Measurements from ENCODE around the gene VRK3. TPM values are rescaled to one million over a fixed set of nuclear protein-coding genes. Genes with fewer than 3 reads are reported as not detected.
"Not testable (repeated sequence)": the region's sequence is repeated elsewhere in the genome, so short reads cannot be mapped to it uniquely, and the experiment has no call there.

The VRK3 gene
- total RNA-seq, 3 donors from 2014 or later, result 40.5 to 45.8 (median 40.5) TPM

- Mint-ChIP-seq H3K36me3 (ENCODE audit: insufficient read depth) (no peaks in the 10 kb centered on the region), H3K4me3 (no peak overlapping the region), H3K27me3 (ENCODE audit: low read depth) (peaks cover 19% of the 10 kb centered on the region), H3K9me3 (no peaks in the 10 kb centered on the region), H3K4me1 (ENCODE audit: low read depth) (peaks cover 2% of the 10 kb centered on the region)
- DNase-seq (no peak), ATAC-seq (no peak)
Observed at GRCh38 chr19:49950956-49951526, 74.1 kb downstream of the VRK3 start.

DNA sequence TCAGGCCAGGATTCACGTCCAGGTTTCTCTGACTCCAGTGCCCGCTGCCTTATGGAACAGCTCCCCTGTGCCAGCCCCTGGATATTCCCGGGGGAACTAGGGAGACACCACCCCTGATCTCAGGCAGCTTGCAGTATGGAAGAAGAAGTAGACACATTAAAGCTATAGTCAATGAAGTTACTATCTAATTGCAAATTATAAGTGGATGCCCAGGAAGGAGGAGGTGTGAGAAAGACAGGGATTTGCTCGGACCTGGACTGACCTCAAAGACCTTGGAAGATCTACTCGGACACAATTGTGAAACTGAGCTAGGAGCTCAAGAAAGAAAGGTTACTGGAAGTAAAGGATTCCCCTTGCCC lies 74.6 kb downstream of the VRK3 start:
- Mint-ChIP-seq H3K9me3 (no peaks in the 10 kb centered on the region), H3K27me3 (ENCODE audit: low read depth) (peaks cover 19% of the 10 kb centered on the region), H3K4me1 (ENCODE audit: low read depth) (peaks cover 2% of the 10 kb centered on the region), H3K4me3 (no peak overlapping the region), H3K36me3 (ENCODE audit: insufficient read depth) (no peaks in the 10 kb centered on the region)
- ATAC-seq (no peak), DNase-seq (no peak)

- Mint-ChIP-seq H3K9me3 (no peaks in the 10 kb centered on the region), H3K27me3 (ENCODE audit: low read depth) (peaks cover 21% of the 10 kb centered on the region), H3K4me3 (no peak overlapping the region), H3K36me3 (ENCODE audit: insufficient read depth) (no peaks in the 10 kb centered on the region), H3K4me1 (ENCODE audit: low read depth) (peaks cover 2% of the 10 kb centered on the region)
- DNase-seq (no peak), ATAC-seq (no peak)
Observed at GRCh38 chr19:49949742-49950589, 75.2 kb downstream of the VRK3 start.

- ATAC-seq, result no peak
- peaks cover 29% of the 10 kb centered on the region for H3K27me3 Mint-ChIP-seq (ENCODE audit: low read depth)
Observed at GRCh38 chr19:49946415-49946814, 78.8 kb downstream of the VRK3 start.

GRCh38 chr19:49944567-49944966 lies 80.6 kb downstream of the VRK3 start:
- not testable (repeated sequence) for DNase-seq; H3K4me3 Mint-ChIP-seq; H3K4me1 Mint-ChIP-seq (ENCODE audit: low read depth); H3K36me3 Mint-ChIP-seq (ENCODE audit: insufficient read depth); H3K9me3 Mint-ChIP-seq
- ATAC-seq, result peak; percentile 76 to 80
- H3K27me3 Mint-ChIP-seq (ENCODE audit: low read depth), result peaks cover 21% of the 10 kb centered on the region

More at GRCh38 chr19:49946415-49946814, 78.8 kb downstream of the VRK3 start:
- Mint-ChIP-seq H3K4me1 (ENCODE audit: low read depth) (peaks cover 2% of the 10 kb centered on the region), H3K4me3 (no peak overlapping the region), H3K9me3 (no peaks in the 10 kb centered on the region), H3K36me3 (ENCODE audit: insufficient read depth) (no peaks in the 10 kb centered on the region)
- DNase-seq, result no peak

- Mint-ChIP-seq H3K36me3 (ENCODE audit: insufficient read depth) (no peaks in the 10 kb centered on the region), H3K9me3 (no peaks in the 10 kb centered on the region), H3K27me3 (ENCODE audit: low read depth) (peaks cover 16% of the 10 kb centered on the region), H3K4me1 (ENCODE audit: low read depth) (peaks cover 4% of the 10 kb centered on the region), H3K4me3 (no peak overlapping the region)
- DNase-seq (no peak), ATAC-seq (no peak)
Observed at GRCh38 chr19:49940482-49940791, 84.7 kb downstream of the VRK3 start.

GRCh38 chr19:49939721-49940481 lies 85.3 kb downstream of the VRK3 start:
- H3K27me3 Mint-ChIP-seq (ENCODE audit: low read depth), result peaks cover 15% of the 10 kb centered on the region
- DNase-seq, result no peak
- H3K9me3 Mint-ChIP-seq, result no peaks in the 10 kb centered on the region
- H3K36me3 Mint-ChIP-seq (ENCODE audit: insufficient read depth), result no peaks in the 10 kb centered on the region
- no peak overlapping the region for H3K4me3 Mint-ChIP-seq
- peaks cover 4% of the 10 kb centered on the region for H3K4me1 Mint-ChIP-seq (ENCODE audit: low read depth)
- no peak for ATAC-seq

GRCh38 chr19:49938662-49939061 lies 86.5 kb downstream of the VRK3 start:
- Mint-ChIP-seq H3K4me1 (ENCODE audit: low read depth) (peaks cover 4% of the 10 kb centered on the region), H3K4me3 (no peak overlapping the region), H3K36me3 (ENCODE audit: insufficient read depth) (no peaks in the 10 kb centered on the region), H3K9me3 (no peaks in the 10 kb centered on the region), H3K27me3 (ENCODE audit: low read depth) (peaks cover 11% of the 10 kb centered on the region)
- DNase-seq, result no peak
- ATAC-seq, result no peak

DNA sequence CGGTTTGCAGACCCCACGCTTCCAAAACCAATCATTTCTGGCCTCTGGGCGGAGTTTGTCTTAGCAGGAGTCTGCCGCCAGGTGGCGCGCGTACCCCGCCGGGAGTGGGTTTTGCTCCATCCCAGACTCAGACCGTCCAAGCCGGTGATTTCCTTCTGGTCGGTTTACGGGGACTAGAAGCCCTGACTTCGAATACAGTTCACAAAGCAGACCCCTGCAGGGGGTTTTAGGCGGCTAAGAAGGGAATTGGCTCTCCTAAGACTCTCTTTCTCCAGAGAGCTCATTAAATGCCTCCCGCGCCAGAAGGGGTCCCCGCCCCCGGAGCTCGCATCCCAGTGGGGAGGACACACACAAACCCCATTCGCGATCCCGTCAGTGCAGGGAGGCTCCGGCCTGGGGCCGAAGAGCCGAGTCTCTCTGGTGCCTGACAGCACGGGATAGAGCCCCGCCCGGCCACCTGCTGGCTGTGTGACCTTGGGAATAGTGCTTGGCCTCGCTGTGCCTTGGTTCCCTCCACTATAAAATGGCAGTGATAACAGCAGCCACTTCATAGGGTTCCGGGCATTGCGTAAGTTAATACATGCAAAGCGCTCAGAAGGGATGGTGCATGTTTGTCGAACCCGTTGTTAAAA lies 87.3 kb downstream of the VRK3 start:
- Mint-ChIP-seq H3K4me3 (no peak overlapping the region), H3K36me3 (ENCODE audit: insufficient read depth) (no peaks in the 10 kb centered on the region), H3K4me1 (ENCODE audit: low read depth) (peaks cover 11% of the 10 kb centered on the region), H3K27me3 (ENCODE audit: low read depth) (peaks cover 4% of the 10 kb centered on the region), H3K9me3 (no peaks in the 10 kb centered on the region)
- ATAC-seq (peak; percentile 79 to 80), DNase-seq (peak; percentile 78)

DNA sequence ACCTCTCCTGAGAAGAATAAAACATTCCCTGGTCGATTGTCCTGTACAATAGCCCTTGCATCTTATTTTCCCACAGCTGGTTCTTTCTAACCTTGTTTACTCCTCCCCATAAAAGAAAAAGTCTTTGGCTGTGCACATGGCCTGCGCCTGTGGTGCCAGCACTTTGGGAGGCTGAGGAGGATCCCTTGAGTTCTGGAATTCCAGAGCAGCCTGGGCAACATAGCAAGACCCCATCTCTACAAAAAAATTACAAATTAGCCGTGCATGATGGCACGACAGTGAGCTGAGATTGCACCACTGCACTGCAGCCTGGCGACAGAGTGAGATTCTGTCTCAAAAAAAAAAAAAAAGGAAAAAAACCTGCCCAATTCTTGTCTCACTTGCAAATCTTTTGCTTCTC lies 88.6 kb downstream of the VRK3 start:
- H3K4me3 Mint-ChIP-seq, result no peak overlapping the region
- DNase-seq, result no peak
- H3K9me3 Mint-ChIP-seq, result peaks cover 4% of the 10 kb centered on the region
- H3K27me3 Mint-ChIP-seq (ENCODE audit: low read depth), result peaks cover 3% of the 10 kb centered on the region
- no peak for ATAC-seq
- H3K36me3 Mint-ChIP-seq (ENCODE audit: insufficient read depth), result peaks cover 8% of the 10 kb centered on the region
- H3K4me1 Mint-ChIP-seq (ENCODE audit: low read depth), result peaks cover 21% of the 10 kb centered on the region

- H3K9me3 Mint-ChIP-seq, result peaks cover 8% of the 10 kb centered on the region
- H3K36me3 Mint-ChIP-seq (ENCODE audit: insufficient read depth), result peaks cover 17% of the 10 kb centered on the region
- DNase-seq (no peak), ATAC-seq (no peak)
- peak overlapping the region; percentile 38 for H3K4me3 Mint-ChIP-seq
- H3K27me3 Mint-ChIP-seq (ENCODE audit: low read depth), result no peaks in the 10 kb centered on the region
- H3K4me1 Mint-ChIP-seq (ENCODE audit: low read depth), result peaks cover 39% of the 10 kb centered on the region
Observed at GRCh38 chr19:49933643-49934042, 91.5 kb downstream of the VRK3 start.

DNA sequence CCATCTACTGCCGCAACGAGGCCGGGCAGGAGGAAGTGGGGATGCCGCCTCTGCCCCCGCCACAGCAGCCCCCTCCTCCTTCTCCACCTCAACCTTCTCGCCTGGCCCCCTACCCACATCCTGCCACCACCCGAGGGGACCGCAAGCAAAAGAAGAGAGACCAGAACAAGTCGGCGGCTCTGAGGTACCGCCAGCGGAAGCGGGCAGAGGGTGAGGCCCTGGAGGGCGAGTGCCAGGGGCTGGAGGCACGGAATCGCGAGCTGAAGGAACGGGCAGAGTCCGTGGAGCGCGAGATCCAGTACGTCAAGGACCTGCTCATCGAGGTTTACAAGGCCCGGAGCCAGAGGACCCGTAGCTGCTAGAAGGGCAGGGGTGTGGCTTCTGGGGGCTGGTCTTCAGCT lies 92.4 kb downstream of the VRK3 start:
- DNase-seq (no peak), ATAC-seq (no peak)
- Mint-ChIP-seq H3K9me3 (peaks cover 8% of the 10 kb centered on the region), H3K4me1 (ENCODE audit: low read depth) (peaks cover 46% of the 10 kb centered on the region), H3K36me3 (ENCODE audit: insufficient read depth) (peaks cover 21% of the 10 kb centered on the region), H3K27me3 (ENCODE audit: low read depth) (no peaks in the 10 kb centered on the region), H3K4me3 (peak overlapping the region; percentile 21)

DNA sequence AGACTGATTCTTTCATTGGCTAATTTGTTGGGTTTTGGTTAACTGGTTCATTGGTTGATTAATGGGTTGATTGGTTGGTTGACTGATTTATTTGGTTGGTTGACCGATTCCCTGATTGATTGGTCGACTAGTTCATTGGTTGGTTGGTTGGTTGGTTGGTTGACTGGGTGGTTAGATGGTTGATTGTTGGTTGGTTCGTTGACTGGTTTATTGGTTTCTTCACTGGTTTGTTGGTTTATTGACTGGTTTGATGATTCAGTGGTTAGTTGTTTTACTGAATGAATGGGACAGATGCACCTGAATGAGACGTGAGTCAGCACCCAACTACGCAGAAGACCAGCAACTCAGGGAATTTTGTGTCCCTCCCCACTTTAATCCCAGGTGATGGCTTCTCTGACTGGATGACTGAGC lies 93.1 kb downstream of the VRK3 start:
- Mint-ChIP-seq H3K36me3 (ENCODE audit: insufficient read depth) (peaks cover 27% of the 10 kb centered on the region), H3K4me3 (peak overlapping the region; percentile 29), H3K27me3 (ENCODE audit: low read depth) (no peaks in the 10 kb centered on the region), H3K9me3 (peaks cover 8% of the 10 kb centered on the region), H3K4me1 (ENCODE audit: low read depth) (peaks cover 50% of the 10 kb centered on the region)
- DNase-seq (no peak), ATAC-seq (no peak)

GRCh38 chr19:49931293-49932040 lies 93.7 kb downstream of the VRK3 start:
- Mint-ChIP-seq H3K4me1 (ENCODE audit: low read depth) (peaks cover 53% of the 10 kb centered on the region), H3K9me3 (peaks cover 8% of the 10 kb centered on the region), H3K36me3 (ENCODE audit: insufficient read depth) (peaks cover 29% of the 10 kb centered on the region), H3K27me3 (ENCODE audit: low read depth) (no peaks in the 10 kb centered on the region), H3K4me3 (peak overlapping the region; percentile 29)
- ATAC-seq (no peak), DNase-seq (no peak)

Data from activated T-cell treated with anti-CD3 and anti-CD28 coated beads, Interleukin-2, amount 50 U/mL, for 4 hours (primary cell).